OCI-LY3 (cell line): ENCODE data around the gene CD58.

Experiments used
- H2AFZ ChIP-seq: fragments of 200-600, 300-600 bp; shearing (Covaris generic); 2 replicates; pipeline ENCODE4 v1.6.0; 2014; ENCODE audit warnings: antibody characterized with exemption, low read depth, low read length
- H3K27ac ChIP-seq: fragments of 200-600, 300-600 bp; sonication (generic); 2 replicates; pipeline ENCODE4 v1.5.1; 2014; ENCODE audit warnings: mild to moderate bottlenecking, low read length, moderate library complexity, mixed read lengths
- H3K27me3 ChIP-seq: fragments of 200-600, 300-600 bp; sonication (generic); 2 replicates; pipeline ENCODE4 v1.6.1; 2014; ENCODE audit warnings: low read depth, low read length, mixed read lengths
- H3K36me3 ChIP-seq: fragments of 200-600, 300-600 bp; sonication (generic); replicated peaks from 2 replicates; pipeline ENCODE3; 2014; ENCODE audit warnings: low read depth, low read length, mixed read lengths
- H3K4me1 ChIP-seq: fragments of 300-600, 200-600 bp; sonication (generic); 2 replicates; pipeline ENCODE4 v1.6.1; 2014; ENCODE audit warnings: low read length, mixed read lengths
- H3K4me2 ChIP-seq: fragments of 200-600, 300-600 bp; sonication (generic); 2 replicates; pipeline ENCODE4 v1.6.1; 2014; ENCODE audit warnings: low read length, mixed read lengths
- H3K4me3 ChIP-seq: fragments of 300-600, 200-600 bp; sonication (generic); 2 replicates; pipeline ENCODE4 v1.5.1; 2014; ENCODE audit warnings: antibody characterized with exemption, mild to moderate bottlenecking, low read length, moderate library complexity
- H3K79me2 ChIP-seq: fragments of 300-600, 200-600 bp; shearing (Covaris generic); 2 replicates; pipeline ENCODE4 v1.6.1; 2014; ENCODE audit warnings: mild to moderate bottlenecking, low read length, mixed read lengths
- H3K9ac ChIP-seq: fragments of 300-600, 200-600 bp; shearing (Covaris generic); 2 replicates; pipeline ENCODE4 v1.6.0; 2014; ENCODE audit warnings: mild to moderate bottlenecking, low read length, moderate library complexity
- H3K9me3 ChIP-seq: fragments of 200-600, 300-600 bp; shearing (Covaris generic); 2 replicates; pipeline ENCODE4 v1.6.1; 2014; ENCODE audit warnings: low read length, mixed read lengths; ENCODE audit not compliant: insufficient read depth
- H4K20me1 ChIP-seq: fragments of 200-600, 300-600 bp; sonication (generic); 2 replicates; pipeline ENCODE4 v1.6.1; 2016; ENCODE audit warnings: low read length, mixed read lengths; ENCODE audit not compliant: insufficient read depth
- CTCF ChIP-seq: fragments of 200-600, 300-600 bp; sonication (generic); IDR thresholded peaks from 2 replicates; pipeline ENCODE4 v1.5.1; 2014; ENCODE audit warnings: antibody characterized with exemption, low read length, low read depth
- EZH2phosphoT487 ChIP-seq: fragments of 200-600 bp; shearing (Covaris generic); IDR thresholded peaks from 2 replicates; pipeline ENCODE4 v1.6.1; 2018; ENCODE audit warnings: antibody characterized with exemption, mixed run types, low read depth

Gene CD58

GRCh38 chr1:116511459-116512019 lies 59.3 kb downstream of the CD58 start:
- no peak overlapping the region for H3K27ac ChIP-seq
- no peaks in the 10 kb centered on the region for H3K9me3 ChIP-seq
- H2AFZ ChIP-seq, result no peak overlapping the region
- H4K20me1 ChIP-seq, result no peaks in the 10 kb centered on the region
- no peaks in the 10 kb centered on the region for H3K79me2 ChIP-seq
- H3K36me3 ChIP-seq, result peaks cover 4% of the 10 kb centered on the region
- H3K4me3 ChIP-seq, result no peak overlapping the region
- TF ChIP-seq CTCF (no peak), EZH2phosphoT487 (no peak)
- H3K4me2 ChIP-seq, result no peak overlapping the region
- peaks cover 65% of the 10 kb centered on the region for H3K4me1 ChIP-seq
- H3K9ac ChIP-seq, result no peak overlapping the region
- no peaks in the 10 kb centered on the region for H3K27me3 ChIP-seq

- Histone ChIP-seq H3K9ac (no peak overlapping the region), H2AFZ (no peak overlapping the region), H3K27me3 (no peaks in the 10 kb centered on the region), H3K4me2 (no peak overlapping the region), H3K79me2 (no peaks in the 10 kb centered on the region), H3K9me3 (no peaks in the 10 kb centered on the region), H3K4me3 (no peak overlapping the region), H4K20me1 (no peaks in the 10 kb centered on the region), H3K27ac (no peak overlapping the region), H3K36me3 (peaks cover 4% of the 10 kb centered on the region), H3K4me1 (peaks cover 70% of the 10 kb centered on the region)
- no peak for TF ChIP-seq CTCF
- no peak for TF ChIP-seq EZH2phosphoT487
Observed at GRCh38 chr1:116510361-116510760, 60.5 kb downstream of the CD58 start.

- Histone ChIP-seq H4K20me1 (no peaks in the 10 kb centered on the region), H3K27me3 (no peaks in the 10 kb centered on the region), H3K4me1 (peaks cover 70% of the 10 kb centered on the region), H3K4me3 (peak overlapping the region; percentile 33; the same call in 1 of the 2 replicates), H2AFZ (peak overlapping the region; percentile 31; the same call in 1 of the 2 replicates), H3K36me3 (peaks cover 4% of the 10 kb centered on the region), H3K79me2 (no peaks in the 10 kb centered on the region), H3K27ac (peak overlapping the region; percentile 94), H3K9me3 (no peaks in the 10 kb centered on the region), H3K9ac (peak overlapping the region; percentile 66), H3K4me2 (peak overlapping the region; percentile 65)
- TF ChIP-seq CTCF (no peak), EZH2phosphoT487 (no peak)
Observed at GRCh38 chr1:116508984-116509980, 61.5 kb downstream of the CD58 start.
